Erythroblast (primary cell): ENCODE measurements around the gene CCNQ.

Experiments used
- DNase-seq, 2 experiments: peaks; one replicate each; lab custom pipeline; 2025; lab: John Stamatoyannopoulos, UW
- GATA1 ChIP-seq: IDR thresholded peaks from 2 replicates; pipeline ENCODE4 v1.6.1; 2011; ENCODE audit warnings: low read depth, mild to moderate bottlenecking, control low read depth, low read length, moderate library complexity
- POLR2A ChIP-seq: IDR thresholded peaks from 2 replicates; pipeline ENCODE4 v1.6.1; 2011; ENCODE audit warnings: mild to moderate bottlenecking, low read length

CCNQ gene

DNA sequence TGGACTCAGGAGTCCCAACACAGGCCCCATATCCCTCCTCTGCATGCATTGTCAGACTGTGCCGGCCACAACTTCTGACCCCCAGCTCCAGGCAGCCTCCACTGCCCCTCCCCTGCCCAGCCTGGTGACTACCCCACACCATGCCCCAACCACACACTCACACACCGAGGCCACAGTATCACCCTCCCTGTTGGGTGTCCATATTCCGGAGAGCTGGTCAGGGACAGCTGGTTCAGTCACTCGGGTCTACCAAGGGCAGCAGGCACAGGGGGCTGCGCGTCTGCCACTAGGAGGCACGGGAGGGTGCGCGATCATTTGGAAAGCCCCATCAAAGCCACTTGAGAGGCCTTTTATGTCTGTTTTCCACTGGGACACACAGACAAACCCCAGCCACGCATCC, 26.3 kb downstream of the CCNQ start:
- no peak for DNase-seq
- TF ChIP-seq GATA1 (no peak), POLR2A (no peak)

DNA sequence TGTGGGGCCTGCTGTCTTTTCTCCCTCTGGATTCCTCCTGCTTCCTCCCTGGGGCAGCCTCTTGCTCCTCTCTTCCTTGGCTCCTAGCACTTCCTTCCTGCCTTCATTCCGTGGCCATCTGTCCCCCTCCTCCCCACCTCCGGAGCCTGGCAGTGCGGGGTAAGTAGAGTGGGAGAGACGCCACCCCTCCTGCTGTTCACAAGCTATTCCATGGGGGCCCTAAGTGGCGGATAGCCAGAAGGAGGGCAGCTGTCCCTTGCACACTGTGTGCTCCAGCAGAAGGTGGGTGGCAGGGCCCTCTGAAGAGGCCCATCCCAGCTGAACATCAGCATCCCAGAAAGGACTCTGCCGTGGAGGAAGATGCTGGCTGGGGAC, 27.4 kb downstream of the CCNQ start:
- TF ChIP-seq POLR2A (no peak), GATA1 (no peak)
- DNase-seq, result no peak

DNA sequence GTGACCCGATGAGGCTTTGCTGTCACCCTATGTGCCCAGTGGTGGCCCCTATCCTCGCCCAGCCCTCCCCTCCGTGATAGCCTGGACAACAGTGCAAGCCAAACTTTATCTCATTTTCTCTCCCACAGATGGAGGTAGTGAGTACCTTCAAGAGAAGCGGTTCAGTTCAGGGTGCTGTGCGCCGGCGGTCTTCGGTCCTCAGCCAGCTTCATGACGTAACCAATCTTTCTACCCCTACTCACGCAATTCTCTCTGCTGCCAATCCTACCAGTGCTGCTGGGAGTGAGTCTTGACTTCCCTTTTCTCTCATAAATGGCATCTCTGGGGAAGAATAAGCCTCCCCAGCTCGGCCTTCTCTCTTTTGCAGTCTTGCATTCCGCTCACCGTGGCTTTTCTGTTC, 29.5 kb downstream of the CCNQ start:
- DNase-seq, result no peak
- TF ChIP-seq POLR2A (no peak), GATA1 (no peak)

DNA sequence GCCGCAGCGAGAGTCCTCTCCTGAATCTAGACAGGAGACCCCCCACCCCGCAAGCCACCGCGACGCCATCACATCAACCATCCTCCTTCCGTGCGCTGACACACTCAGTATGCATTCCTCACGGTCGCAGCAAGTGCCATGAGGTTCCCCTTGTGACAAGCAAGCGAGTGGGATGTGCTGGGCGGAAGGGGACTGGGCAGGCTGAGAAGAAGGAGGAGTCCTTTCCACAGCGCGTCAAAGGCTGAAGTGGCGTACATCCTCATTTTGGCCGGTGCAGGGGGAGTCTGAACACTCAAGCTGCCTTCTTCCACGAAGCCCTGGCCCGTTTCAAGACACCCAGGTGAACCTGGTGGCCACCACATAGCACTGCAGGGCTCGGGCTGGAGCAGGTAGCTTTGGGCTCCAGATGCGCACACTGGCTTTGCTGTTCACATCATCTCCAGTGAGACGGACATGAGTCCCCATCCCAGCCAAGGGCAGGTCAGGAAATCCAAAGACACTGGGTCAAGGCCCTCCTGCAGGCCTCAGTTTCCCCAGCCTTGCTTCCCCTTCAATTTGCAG, 30.4 kb downstream of the CCNQ start:
- DNase-seq, result no peak

DNA sequence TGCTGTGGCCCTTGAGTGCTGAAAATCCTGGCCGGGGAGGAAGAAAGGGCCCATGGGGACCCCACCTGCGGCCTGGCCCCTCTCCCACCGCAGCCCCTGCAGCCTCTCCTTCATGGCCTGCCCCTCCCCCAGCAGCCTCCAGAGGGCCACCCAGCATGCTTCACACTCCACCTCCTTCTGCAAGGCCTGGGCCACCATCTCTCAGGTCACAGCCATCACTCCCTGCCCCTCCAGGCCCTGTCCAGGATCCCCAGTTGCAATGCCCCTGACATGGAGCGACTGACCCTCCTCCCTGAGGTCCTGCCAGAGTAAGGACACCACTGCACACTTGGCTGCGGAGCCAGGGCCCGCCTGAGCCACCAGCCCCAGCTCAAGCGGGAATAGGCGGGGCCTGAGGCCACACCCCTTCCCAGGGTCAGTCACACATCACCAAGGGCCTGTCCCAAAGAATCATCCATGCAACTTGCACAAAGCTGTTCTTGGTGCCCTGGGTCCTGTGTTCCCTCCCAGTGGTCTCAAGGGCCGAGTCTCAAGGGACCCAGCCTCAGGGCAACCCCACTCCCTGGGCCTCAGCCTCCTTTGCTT, 32.9 kb downstream of the CCNQ start:
- no peak for TF ChIP-seq GATA1
- TF ChIP-seq POLR2A, result no peak
- DNase-seq, result no peak

More for the DNA sequence above, 30.4 kb downstream of the CCNQ start:
- TF ChIP-seq GATA1, result no peak
- TF ChIP-seq POLR2A, result no peak

DNA sequence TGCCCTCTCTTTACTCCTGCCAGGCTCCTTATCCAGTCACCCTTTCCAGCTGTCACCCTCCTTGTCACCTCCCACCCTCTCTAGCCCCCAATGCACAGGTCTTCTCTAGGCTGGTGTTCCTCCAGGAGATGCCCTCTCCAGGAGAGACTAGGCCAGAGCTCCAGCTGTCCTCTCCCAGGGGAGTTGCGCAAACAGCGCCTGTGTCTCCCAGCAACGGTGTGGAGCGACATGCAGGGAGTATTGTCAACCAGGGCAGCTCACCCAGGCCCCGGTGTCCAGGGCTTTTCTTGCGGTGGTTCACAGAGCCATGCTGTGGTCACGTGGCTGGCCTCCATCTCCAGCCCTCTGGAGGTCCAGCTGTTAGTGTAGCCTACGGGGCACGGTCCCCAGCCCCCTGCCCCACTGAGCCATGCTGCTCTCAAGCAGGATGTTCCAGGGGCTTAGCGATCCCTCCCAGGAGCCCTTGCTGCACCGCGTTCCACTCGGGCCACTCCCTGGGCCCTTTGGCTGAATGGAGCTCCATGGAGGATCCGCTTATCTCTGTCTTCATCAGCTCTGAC, 34.8 kb downstream of the CCNQ start:
- no peak for DNase-seq
- no peak for TF ChIP-seq POLR2A
- no peak for TF ChIP-seq GATA1

DNA sequence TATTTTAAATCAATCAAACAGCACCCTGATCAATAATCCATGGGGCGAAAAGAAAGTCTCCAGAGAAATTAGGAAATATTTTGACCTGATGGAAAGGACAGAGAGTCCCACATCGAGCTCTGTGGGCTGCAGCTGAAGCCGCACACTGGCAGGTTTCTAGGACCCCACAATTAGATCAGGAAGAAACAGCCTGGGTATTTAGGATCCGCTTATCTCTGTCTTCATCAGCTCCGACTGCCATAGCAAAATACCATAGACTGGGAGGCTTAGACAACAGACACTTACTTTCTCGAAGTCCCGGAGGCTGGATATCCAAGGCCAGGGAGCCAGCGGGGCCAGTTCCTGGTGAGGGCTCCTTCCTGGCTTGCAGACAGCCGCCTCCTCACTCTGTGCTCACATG, 36.4 kb downstream of the CCNQ start:
- TF ChIP-seq POLR2A, result no peak
- TF ChIP-seq GATA1, result no peak
- DNase-seq, result no peak

DNA sequence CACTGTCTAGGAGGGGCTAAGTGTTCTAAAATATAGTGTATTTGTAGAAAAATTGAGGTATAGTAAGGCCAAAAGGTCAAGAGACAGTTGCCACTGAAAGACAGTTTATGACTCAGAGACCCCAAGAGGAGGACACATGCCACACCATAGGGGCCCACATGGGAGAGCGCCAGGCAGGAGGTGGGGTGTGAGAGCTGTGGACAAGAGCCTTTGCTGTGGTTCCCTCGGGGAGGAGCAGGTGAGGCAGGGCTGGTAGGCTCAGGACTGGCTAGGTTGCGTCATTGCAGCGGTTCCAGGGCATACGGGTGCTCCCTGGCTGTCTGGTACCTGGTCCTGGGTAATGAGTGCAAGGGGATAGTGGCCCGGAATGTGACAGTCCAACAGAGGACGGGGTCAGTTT, 37.6 kb downstream of the CCNQ start:
- TF ChIP-seq POLR2A (no peak), GATA1 (no peak)
- DNase-seq, result no peak

DNA sequence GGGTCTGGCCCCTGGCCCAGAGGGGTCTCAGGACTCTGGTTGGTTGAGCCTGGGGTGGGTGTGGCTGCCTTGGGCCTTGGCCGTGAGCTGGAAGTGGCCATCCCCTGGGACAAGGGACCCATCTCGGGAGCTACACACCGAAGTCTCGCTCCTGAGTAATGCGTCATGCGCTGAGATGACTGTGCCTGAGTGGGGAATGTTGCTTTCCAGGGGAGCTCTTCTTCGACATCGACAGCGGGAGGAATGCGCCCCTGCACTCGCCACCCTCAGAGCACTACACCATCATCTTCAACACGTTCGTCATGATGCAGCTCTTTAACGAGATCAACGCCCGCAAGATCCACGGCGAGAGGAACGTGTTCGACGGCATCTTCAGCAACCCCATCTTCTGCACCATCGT, 38.5 kb downstream of the CCNQ start:
- TF ChIP-seq GATA1, result no peak
- no peak for TF ChIP-seq POLR2A
- no peak for DNase-seq

DNA sequence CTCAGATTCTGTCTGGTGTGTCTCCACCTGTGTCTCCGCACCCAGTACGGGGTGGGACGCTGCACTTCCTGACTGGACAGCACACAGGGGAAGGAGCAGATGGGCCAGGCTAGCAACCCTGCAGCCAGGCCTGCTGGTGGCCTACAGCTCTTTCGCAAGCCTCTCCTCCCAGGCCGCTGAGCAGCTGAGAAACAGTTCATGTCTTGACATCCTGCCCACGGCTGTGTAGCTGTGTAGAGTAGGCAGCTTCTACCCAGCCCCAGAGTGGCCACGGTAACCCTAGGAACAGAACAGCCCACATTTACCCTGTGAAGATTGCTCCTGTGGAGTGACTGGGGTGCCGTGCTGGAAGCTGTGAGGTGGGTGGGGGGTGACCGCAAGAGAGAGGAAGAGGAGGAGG, 38.9 kb downstream of the CCNQ start:
- no peak for DNase-seq
- no peak for TF ChIP-seq POLR2A

DNA sequence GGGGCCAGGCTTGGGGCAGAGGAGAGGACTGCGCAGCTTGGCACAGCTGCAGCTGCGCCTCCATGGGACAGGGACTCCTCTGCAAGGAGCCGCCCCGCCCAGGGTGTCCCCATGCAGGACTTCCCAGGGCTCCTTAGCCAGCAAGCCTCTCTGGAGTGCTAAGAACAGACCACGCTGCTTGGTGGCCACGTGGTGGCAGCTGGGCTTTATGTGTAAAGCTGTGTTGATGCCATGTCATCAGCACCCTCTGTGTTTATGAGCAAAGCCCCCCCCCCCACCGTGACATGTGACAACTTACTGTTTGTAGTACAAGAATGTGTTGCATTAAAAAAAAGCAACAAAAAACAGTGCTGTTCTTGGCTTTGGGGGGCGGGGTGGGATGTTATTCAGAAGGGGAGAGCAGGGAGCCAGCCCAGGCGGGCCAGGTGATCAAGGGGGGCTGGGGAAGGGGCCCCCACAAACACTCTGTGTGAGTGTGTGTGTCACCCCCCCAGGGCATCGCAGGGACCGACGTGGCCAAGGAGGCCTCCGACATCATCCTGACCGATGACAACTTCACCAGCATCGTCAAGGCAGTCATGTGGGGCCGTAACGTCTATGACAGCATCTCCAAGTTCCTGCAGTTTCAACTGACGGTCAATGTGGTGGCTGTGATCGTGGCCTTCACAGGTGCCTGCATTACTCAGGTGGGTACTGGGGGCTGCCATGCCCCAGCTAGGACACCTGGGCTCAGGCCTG, 41.2 kb downstream of the CCNQ start:
- DNase-seq, result no peak
- TF ChIP-seq GATA1 (no peak), POLR2A (no peak)

DNA sequence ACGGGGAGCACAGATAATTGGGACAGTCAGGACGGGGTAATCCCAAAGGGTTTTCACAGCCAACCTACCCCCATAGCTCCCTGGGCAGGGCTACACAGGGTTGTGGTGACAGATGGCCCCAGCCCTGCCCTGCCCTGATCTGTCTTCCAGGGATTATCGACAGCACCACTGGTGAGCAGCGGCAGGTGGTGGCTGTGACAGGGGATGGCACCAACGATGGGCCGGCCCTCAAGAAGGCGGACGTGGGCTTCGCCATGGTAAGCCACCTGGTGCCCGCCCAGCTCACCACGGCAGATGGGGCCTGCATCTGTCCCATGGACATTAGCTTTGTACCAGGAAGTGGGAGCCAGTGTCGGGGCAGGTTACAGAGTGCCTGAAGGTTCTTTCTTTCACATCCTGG, 42.2 kb downstream of the CCNQ start:
- TF ChIP-seq POLR2A, result no peak
- TF ChIP-seq GATA1, result no peak
- DNase-seq, result no peak

DNA sequence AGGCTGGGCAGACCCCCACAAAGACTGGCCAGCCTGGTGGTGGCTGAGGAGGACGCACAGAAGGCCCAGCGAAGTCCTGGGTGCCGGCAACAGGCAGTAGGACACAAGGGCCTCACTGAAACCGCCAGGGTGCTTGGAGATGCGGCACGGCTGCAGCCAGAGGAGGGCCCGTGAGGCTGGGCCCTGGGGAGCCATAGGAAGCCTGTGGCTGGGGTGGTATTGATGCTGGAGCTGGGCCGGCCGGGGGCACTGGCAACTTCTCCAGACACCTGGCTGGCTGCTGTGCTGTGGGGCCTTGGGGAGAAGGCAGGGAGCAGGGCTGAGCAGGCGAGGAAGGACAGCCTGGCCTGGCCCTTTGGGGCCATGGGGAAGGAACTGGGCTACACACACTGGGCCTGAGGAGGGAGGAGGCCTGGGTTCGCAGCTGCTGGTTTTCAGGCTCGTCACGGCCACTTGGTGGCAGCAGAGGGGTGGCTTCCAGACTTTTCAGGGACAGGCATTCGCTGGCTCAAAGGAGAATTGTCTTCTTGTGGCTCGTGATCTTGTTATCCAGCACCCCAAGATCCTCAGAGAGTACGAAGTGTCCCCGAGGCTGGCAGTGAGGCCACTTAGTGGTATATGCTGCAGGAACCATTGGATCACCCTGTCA, 44.3 kb downstream of the CCNQ start:
- TF ChIP-seq GATA1 (no peak), POLR2A (no peak)
- peak; percentile 38 to 65 for DNase-seq

DNA sequence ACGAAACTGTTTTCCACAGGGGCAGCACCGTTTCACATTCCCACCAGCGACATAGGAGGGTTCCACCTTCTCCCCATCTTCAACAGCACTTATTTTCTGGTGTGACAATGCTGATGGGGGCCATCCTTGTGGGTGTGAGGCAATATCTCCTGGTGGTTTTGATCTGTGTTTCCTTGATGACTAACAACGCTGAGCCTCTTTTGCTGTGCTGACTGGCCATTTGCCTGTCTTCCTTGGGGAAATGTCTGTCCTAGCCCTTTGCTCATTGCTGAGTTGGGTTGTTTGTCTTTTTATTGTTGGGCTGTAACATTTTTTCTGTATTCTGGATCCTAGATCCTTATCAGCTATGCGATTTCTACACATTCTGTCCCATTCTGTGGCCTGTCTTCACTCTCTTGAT, 47.8 kb downstream of the CCNQ start:
- no peak for DNase-seq
- no peak for TF ChIP-seq POLR2A
- no peak for TF ChIP-seq GATA1
